Lower leg skin (tissue), 4 donors: ENCODE data around the gene SLC8A1. TPM values are rescaled to one million over a fixed set of nuclear protein-coding genes. Genes with fewer than 3 reads are reported as not detected.

Experiments
- DNase-seq, 2 donors: peaks; one replicate each; pipeline ENCODE4 v3.0.0-alpha.2; 2019; ENCODE audit warnings: low spot score in 2 of 2
- H3K4me3 ChIP-seq: fragments of 200-600 bp; sonication (generic); 2 replicates; pipeline ENCODE4 v1.5.1; 2017; ENCODE audit warnings: mild to moderate bottlenecking, low read depth; ENCODE audit not compliant: poor library complexity, severe bottlenecking
- POLR2A ChIP-seq, 2 donors: fragments of 450-650 bp; IDR thresholded peaks; one replicate each; pipeline ENCODE4 v1.6.1; 2016 to 2017; ENCODE audit warnings: antibody characterized with exemption in 2 of 2, mild to moderate bottlenecking in 1 of 2, moderate library complexity in 1 of 2
- WGBS, 2 donors: methylation state at CpG; one replicate each; pipeline ENCODE4 v1.1.5; 2018; 5-methylcytosine and 5-hydroxymethylcytosine counted together
- intact Hi-C: fragments of 100-400 bp; cut with DNase I; formaldehyde crosslinking; loops from one replicate; pipeline ENCODE4 v1.15.0; 2023; ENCODE audit warnings: low total_unique reads
- total RNA-seq, 4 donors: library from RNA; depleted of rRNA; stranded (reverse); fragments of >200 nt; gene quantifications; one replicate each; pipeline ENCODE4 v1.1.0, GENCODE V29; 2016
- TF ChIP-seq, protein P1 (sequence below), 3 donors: fragments of 450-650 bp; IDR thresholded peaks; one replicate each; pipeline ENCODE4 v1.5.1; 2016; ENCODE audit warnings: antibody characterized with exemption in 3 of 3, mild to moderate bottlenecking in 3 of 3, moderate library complexity in 2 of 3

SLC8A1 gene
- total RNA-seq, 4 donors from 2014 or later = 7.5 to 21.2 (median 13.0) TPM

DNA sequence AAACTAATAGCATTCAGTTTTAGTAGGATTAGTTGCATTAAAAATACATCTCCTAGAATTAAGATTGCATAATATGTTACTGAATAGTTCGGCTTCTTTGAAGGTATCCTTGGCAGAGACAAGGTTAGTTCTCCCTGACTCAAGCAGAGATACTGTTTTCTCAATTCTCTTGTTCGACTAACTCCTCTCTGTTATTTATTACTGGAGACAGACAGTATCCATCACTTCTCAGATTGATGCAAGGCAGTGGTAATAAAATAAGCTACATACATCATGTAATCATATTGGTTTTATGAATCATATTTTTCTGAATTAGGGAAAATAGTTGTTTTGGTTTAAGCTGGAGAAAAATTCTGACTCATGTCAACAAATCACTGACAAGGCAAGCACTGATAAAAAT is 134.8 kb downstream of the SLC8A1 start:
- no peak for DNase-seq
- TF ChIP-seq, protein P1, sequence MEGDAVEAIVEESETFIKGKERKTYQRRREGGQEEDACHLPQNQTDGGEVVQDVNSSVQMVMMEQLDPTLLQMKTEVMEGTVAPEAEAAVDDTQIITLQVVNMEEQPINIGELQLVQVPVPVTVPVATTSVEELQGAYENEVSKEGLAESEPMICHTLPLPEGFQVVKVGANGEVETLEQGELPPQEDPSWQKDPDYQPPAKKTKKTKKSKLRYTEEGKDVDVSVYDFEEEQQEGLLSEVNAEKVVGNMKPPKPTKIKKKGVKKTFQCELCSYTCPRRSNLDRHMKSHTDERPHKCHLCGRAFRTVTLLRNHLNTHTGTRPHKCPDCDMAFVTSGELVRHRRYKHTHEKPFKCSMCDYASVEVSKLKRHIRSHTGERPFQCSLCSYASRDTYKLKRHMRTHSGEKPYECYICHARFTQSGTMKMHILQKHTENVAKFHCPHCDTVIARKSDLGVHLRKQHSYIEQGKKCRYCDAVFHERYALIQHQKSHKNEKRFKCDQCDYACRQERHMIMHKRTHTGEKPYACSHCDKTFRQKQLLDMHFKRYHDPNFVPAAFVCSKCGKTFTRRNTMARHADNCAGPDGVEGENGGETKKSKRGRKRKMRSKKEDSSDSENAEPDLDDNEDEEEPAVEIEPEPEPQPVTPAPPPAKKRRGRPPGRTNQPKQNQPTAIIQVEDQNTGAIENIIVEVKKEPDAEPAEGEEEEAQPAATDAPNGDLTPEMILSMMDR (IDR thresholded peaks at IDR 0.05) = no peak
- TF ChIP-seq POLR2A (IDR thresholded peaks at IDR 0.05) = no peak
- no peak overlapping the region for H3K4me3 ChIP-seq
- intact Hi-C loops = no loop called here
- WGBS, 2 donors = 30 to 40% methylated on average over 2 of the region's 2 CpGs

DNA sequence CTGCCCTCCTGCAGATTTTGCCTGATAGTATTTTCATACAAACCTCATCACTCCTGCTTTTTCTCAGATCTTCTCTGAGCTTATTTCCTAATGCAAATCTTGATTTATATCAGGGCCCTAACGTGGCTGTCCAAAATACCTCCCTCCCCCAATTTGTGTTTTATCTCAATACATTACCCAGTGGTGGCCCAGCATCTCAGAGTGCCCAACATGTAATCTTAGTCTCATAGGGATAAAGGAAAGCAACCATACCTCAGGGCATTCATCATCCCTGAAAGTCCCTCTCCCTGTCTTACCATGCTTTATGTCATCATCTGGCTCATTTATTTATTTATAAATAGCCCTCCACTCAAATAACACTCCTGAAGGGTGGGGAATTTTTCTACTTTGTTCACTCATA is 135.3 kb downstream of the SLC8A1 start:
- DNase-seq = no peak
- TF ChIP-seq POLR2A (IDR thresholded peaks at IDR 0.05) = no peak
- TF ChIP-seq, protein P1 (IDR thresholded peaks at IDR 0.05) = no peak
- H3K4me3 ChIP-seq = no peak overlapping the region
- intact Hi-C loops = no loop called here
- 53 to 73% methylated on average over 1 of the region's 1 CpG for WGBS, 2 donors

DNA sequence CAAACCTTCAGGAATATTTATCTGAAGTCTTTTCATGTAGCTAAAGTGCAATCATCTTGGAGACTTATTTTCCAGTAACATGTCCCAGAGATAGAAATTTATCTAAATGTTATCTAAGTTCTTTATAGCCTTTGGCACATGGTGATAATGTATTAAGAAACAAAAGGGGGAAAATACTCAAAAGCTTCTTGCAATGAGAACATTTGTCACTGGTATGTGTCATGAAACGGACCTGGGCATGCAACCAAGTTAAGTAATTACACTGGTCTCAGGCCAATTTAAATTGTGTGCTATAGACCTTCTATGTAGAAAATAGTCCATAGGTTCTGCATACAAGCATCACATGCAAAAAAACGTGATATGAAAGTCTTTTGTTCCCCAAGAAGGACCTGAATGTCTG is 136.2 kb downstream of the SLC8A1 start:
- WGBS, 2 donors = 26 to 42% methylated on average over 2 of the region's 2 CpGs
- TF ChIP-seq, protein P1 (IDR thresholded peaks at IDR 0.05) = no peak
- no peak for TF ChIP-seq POLR2A (IDR thresholded peaks at IDR 0.05)
- intact Hi-C loops = no loop called here
- H3K4me3 ChIP-seq = no peak overlapping the region
- no peak for DNase-seq

DNA sequence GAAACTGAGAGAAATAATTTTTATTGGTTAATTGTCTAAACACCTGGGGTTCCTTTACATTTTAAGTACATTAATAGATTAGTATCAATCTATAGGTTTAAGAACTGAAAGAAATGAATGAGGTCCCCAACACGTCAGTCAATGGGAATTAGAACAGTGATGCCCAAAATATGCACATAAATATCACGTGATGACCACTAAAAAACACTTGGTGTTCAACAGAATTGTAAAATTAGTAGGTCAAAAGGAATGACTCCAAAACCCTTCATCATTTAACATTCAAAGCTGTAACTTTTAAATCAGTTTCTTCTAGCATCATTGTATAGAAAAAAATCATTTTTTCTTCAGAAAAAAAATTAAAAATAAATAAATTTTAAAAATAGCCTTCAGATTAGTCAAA is 140.9 kb downstream of the SLC8A1 start:
- WGBS, 2 donors = 64 to 65% methylated on average over 2 of the region's 2 CpGs

DNA sequence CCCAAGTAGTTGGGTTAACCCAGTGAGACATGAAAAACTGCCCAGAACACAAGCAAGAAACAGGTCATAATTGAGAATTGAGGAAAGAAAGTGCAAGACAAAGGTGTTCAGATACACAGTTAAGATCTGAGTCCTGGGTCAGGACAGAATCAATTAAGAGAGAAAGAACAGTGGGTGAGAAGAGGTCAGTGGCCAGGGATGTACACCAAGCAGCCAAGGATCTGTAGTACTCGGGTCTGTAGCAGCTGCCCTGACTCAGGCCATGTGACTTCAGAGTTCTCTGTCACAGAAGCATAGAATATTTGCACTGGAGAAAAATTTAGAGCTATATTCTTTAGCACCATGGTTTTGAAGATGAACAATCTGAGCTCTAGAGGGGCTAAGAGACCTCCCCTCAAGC is 141.6 kb downstream of the SLC8A1 start:
- DNase-seq = no peak
- WGBS, 2 donors = 83 to 86% methylated on average over 1 of the region's 1 CpG
- TF ChIP-seq, protein P1 (IDR thresholded peaks at IDR 0.05) = no peak
- no peak for TF ChIP-seq POLR2A (IDR thresholded peaks at IDR 0.05)
- H3K4me3 ChIP-seq = no peak overlapping the region
- intact Hi-C loops = no loop called here

More for the DNA sequence above, 140.9 kb downstream of the SLC8A1 start:
- intact Hi-C loops = no loop called here
- TF ChIP-seq POLR2A (IDR thresholded peaks at IDR 0.05) = no peak
- TF ChIP-seq, protein P1 (IDR thresholded peaks at IDR 0.05) = no peak
- H3K4me3 ChIP-seq = no peak overlapping the region
- no peak for DNase-seq

DNA sequence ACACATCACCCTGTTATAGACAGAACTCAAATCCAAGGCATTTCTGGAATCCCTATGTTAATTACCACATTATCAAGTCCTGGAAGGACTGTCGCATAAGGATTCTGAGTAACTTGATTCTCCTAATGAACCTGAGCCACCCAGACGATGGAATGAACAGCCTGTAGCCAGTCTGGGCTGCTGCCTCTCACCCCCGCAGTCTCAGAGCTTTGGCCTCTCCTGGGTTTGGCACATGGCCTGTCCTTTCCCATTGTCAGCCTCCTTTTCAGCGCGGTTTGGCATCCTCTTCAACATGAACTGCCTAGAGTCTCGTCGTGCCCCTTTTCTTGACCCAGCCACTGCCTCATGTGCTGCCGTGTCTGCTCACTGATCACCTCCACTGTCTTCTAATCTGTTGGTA is 147.6 kb downstream of the SLC8A1 start:
- H3K4me3 ChIP-seq = no peak overlapping the region
- DNase-seq = no peak
- 76% methylated on average over 8 of the region's 8 CpGs for WGBS, 2 donors
- TF ChIP-seq POLR2A (IDR thresholded peaks at IDR 0.05) = no peak
- TF ChIP-seq, protein P1 (IDR thresholded peaks at IDR 0.05) = no peak
- intact Hi-C loops = no loop called here
